K562 (cell line): Measurements from ENCODE around the gene CDT1. TPM values are rescaled to one million over a fixed set of nuclear protein-coding genes. Genes with fewer than 3 reads are reported as not detected.

Experiments used
- BMI1 ChIP-seq: fragments of 150-350 bp; IDR thresholded peaks from 2 replicates; pipeline ENCODE4 v1.6.1; 2014; ENCODE audit warnings: low read length
- CTBP1 ChIP-seq: fragments of 450-650 bp; IDR thresholded peaks from 2 replicates; pipeline ENCODE4 v1.6.1; 2016; ENCODE audit warnings: borderline replicate concordance
- CXXC5 ChIP-seq: fragments of 250-450 bp; sonication (Bioruptor Pico); IDR thresholded peaks from 2 replicates; pipeline ENCODE4 v1.8.0; 2022; ENCODE audit warnings: inconsistent platforms, mild to moderate bottlenecking, moderate library complexity
- FOXK2 ChIP-seq, 2 experiments: fragments of 450-650 bp; IDR thresholded peaks in 1 of 2; conservative IDR thresholded peaks in 1 of 2; 2 replicates each; pipeline ENCODE4 v1.6.1; 2016; ENCODE audit warnings: low read depth in 2 of 2, mild to moderate bottlenecking in 1 of 2
- NRF1 ChIP-seq, 2 experiments: fragments of 450-650 bp; IDR thresholded peaks in 1 of 2; conservative IDR thresholded peaks in 1 of 2; 2 replicates each; pipeline ENCODE4 v1.6.1; 2014; ENCODE audit warnings: mild to moderate bottlenecking in 2 of 2
- PCBP2 ChIP-seq: fragments of 200-400 bp; formaldehyde crosslinking; IDR thresholded peaks from 2 replicates; pipeline ENCODE4 v1.6.1; 2018; ENCODE audit warnings: low read length, low read depth, mild to moderate bottlenecking, moderate library complexity; ENCODE audit not compliant: poor library complexity, severe bottlenecking
- RNF2 ChIP-seq: sonication (generic); IDR thresholded peaks from 2 replicates; pipeline ENCODE4 v1.6.1; 2016
- SP1 ChIP-seq: sonication (generic); formaldehyde crosslinking; IDR thresholded peaks from 2 replicates; pipeline ENCODE4 v1.8.1; 2022; ENCODE audit warnings: mild to moderate bottlenecking, missing genetic modification reagents
- polyA plus RNA-seq, 8 experiments: library from polyadenylated mRNA; depleted of rRNA in 4 of 8; stranded (reverse) in 5 of 8; unstranded in 3 of 8; fragments of >200 nt; fragmentation: Nextera tagmentation in 2 of 8; fragmentation: Illumina TruSeq in 1 of 8; extraction: Ambion mirVana in 2 of 8; extraction: Trizol in 1 of 8; gene quantifications; 2 replicates each; pipeline versions ENCODE4 v1.2.1 to v1.2.3, GENCODE V29; 2011 to 2014; ENCODE audit warnings: inconsistent platforms in 1 of 8, missing spikeins in 1 of 8
- total RNA-seq, 7 experiments: library from RNA; depleted of rRNA in 6 of 7; stranded (reverse); fragments of >200 nt in 6 of 7; fragmentation: Illumina TruSeq in 2 of 7; extraction: Trizol in 2 of 7; gene quantifications; 2 replicates each; pipeline versions ENCODE4 v1.2.1 to v1.2.3, GENCODE V29; 2011 to 2021; ENCODE audit warnings: low replicate concordance in 1 of 7
- TF ChIP-seq, protein P1 (sequence below): fragments of 450-650 bp; IDR thresholded peaks from 2 replicates; pipeline ENCODE4 v1.7.1; 2018; ENCODE audit warnings: mild to moderate bottlenecking, low read depth; ENCODE audit not compliant: partially characterized antibody
- TF ChIP-seq, protein P2 (sequence below): sonication (generic); formaldehyde crosslinking; IDR thresholded peaks from 2 replicates; pipeline ENCODE4 v1.8.0; 2022; ENCODE audit warnings: missing genetic modification reagents, mild to moderate bottlenecking, moderate library complexity, borderline replicate concordance
- TF ChIP-seq, protein P3 (sequence below), 2 experiments: fragments of 450-650 bp in 1 of 2; sonication (generic) in 1 of 2; formaldehyde crosslinking in 1 of 2; IDR thresholded peaks; 2 replicates each; pipeline versions ENCODE4 v1.7.1 to v1.9.0; 2016 to 2022; ENCODE audit warnings: inconsistent platforms in 1 of 2, mild to moderate bottlenecking in 1 of 2, missing genetic modification reagents in 1 of 2
- TF ChIP-seq, protein P4 (sequence below): fragments of 250-450 bp; sonication (Bioruptor Pico); IDR thresholded peaks from 2 replicates; pipeline ENCODE4 v1.8.0; 2022; ENCODE audit warnings: inconsistent platforms, mild to moderate bottlenecking, moderate library complexity, borderline replicate concordance

Gene CDT1
- total and polyA plus RNA-seq, 9 of the 15 experiments (the other 6 are each of a cell fraction or from before 2014, with no cell fraction given) = 0.92 to 178 (median 14.2) TPM

DNA sequence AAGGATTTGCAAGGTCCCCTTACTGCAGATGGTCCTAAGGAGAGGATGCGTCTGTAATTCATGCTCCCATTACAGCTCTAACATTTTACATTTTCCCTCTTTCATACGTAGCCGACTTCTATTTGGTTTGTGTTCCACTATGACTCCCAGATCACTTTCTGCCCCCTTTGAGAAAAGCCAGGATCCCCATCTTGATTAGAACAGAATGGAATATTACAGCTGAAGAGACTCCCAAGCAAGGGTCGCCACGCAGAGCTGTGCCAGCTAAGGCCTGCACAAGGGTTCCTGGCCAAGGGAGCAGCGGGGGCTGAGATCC lies 3.4 kb upstream of the CDT1 start (continued):
- TF ChIP-seq, protein P1, sequence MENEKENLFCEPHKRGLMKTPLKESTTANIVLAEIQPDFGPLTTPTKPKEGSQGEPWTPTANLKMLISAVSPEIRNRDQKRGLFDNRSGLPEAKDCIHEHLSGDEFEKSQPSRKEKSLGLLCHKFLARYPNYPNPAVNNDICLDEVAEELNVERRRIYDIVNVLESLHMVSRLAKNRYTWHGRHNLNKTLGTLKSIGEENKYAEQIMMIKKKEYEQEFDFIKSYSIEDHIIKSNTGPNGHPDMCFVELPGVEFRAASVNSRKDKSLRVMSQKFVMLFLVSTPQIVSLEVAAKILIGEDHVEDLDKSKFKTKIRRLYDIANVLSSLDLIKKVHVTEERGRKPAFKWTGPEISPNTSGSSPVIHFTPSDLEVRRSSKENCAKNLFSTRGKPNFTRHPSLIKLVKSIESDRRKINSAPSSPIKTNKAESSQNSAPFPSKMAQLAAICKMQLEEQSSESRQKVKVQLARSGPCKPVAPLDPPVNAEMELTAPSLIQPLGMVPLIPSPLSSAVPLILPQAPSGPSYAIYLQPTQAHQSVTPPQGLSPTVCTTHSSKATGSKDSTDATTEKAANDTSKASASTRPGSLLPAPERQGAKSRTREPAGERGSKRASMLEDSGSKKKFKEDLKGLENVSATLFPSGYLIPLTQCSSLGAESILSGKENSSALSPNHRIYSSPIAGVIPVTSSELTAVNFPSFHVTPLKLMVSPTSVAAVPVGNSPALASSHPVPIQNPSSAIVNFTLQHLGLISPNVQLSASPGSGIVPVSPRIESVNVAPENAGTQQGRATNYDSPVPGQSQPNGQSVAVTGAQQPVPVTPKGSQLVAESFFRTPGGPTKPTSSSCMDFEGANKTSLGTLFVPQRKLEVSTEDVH = peak; percentile 8
- TF ChIP-seq BMI1 = no peak
- TF ChIP-seq CXXC5 = no peak
- TF ChIP-seq CTBP1 = peak; percentile 9; the same call in 1 of the 2 replicates
- TF ChIP-seq FOXK2 (conservative IDR thresholded peaks at IDR 0.05 in 1 of 2, IDR thresholded peaks at IDR 0.05 in 1 of 2; ENCODE audit: low read depth in 2 of 2) = peak in 1 of 2 experiments; percentile 6; a peak in 1 of 4 replicates
- TF ChIP-seq NRF1 (conservative IDR thresholded peaks at IDR 0.05 in 1 of 2, IDR thresholded peaks at IDR 0.05 in 1 of 2) = 0 out of 4 replicates have a peak, but pooled peaks of 1 of the 2 experiments have one; percentile 12
- no peak for TF ChIP-seq PCBP2
- TF ChIP-seq, protein P2, sequence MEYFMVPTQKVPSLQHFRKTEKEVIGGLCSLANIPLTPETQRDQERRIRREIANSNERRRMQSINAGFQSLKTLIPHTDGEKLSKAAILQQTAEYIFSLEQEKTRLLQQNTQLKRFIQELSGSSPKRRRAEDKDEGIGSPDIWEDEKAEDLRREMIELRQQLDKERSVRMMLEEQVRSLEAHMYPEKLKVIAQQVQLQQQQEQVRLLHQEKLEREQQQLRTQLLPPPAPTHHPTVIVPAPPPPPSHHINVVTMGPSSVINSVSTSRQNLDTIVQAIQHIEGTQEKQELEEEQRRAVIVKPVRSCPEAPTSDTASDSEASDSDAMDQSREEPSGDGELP (CRISPR knock-in tag) = peak; percentile 56; the same call in 1 of the 2 replicates
- TF ChIP-seq, protein P3, sequence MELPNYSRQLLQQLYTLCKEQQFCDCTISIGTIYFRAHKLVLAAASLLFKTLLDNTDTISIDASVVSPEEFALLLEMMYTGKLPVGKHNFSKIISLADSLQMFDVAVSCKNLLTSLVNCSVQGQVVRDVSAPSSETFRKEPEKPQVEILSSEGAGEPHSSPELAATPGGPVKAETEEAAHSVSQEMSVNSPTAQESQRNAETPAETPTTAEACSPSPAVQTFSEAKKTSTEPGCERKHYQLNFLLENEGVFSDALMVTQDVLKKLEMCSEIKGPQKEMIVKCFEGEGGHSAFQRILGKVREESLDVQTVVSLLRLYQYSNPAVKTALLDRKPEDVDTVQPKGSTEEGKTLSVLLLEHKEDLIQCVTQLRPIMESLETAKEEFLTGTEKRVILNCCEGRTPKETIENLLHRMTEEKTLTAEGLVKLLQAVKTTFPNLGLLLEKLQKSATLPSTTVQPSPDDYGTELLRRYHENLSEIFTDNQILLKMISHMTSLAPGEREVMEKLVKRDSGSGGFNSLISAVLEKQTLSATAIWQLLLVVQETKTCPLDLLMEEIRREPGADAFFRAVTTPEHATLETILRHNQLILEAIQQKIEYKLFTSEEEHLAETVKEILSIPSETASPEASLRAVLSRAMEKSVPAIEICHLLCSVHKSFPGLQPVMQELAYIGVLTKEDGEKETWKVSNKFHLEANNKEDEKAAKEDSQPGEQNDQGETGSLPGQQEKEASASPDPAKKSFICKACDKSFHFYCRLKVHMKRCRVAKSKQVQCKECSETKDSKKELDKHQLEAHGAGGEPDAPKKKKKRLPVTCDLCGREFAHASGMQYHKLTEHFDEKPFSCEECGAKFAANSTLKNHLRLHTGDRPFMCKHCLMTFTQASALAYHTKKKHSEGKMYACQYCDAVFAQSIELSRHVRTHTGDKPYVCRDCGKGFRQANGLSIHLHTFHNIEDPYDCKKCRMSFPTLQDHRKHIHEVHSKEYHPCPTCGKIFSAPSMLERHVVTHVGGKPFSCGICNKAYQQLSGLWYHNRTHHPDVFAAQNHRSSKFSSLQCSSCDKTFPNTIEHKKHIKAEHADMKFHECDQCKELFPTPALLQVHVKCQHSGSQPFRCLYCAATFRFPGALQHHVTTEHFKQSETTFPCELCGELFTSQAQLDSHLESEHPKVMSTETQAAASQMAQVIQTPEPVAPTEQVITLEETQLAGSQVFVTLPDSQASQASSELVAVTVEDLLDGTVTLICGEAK (IDR thresholded peaks at IDR 0.05) = 0 out of 2 replicates have a peak, but pooled peaks have one; percentile 58
- TF ChIP-seq, protein P3 (CRISPR knock-in tag; IDR thresholded peaks at IDR 0.05) = no peak
- TF ChIP-seq, protein P4, sequence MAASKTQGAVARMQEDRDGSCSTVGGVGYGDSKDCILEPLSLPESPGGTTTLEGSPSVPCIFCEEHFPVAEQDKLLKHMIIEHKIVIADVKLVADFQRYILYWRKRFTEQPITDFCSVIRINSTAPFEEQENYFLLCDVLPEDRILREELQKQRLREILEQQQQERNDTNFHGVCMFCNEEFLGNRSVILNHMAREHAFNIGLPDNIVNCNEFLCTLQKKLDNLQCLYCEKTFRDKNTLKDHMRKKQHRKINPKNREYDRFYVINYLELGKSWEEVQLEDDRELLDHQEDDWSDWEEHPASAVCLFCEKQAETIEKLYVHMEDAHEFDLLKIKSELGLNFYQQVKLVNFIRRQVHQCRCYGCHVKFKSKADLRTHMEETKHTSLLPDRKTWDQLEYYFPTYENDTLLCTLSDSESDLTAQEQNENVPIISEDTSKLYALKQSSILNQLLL (CRISPR knock-in tag) = no peak
- no peak for TF ChIP-seq RNF2
- 0 out of 2 replicates have a peak, but pooled peaks have one; percentile 39 for TF ChIP-seq SP1 (CRISPR knock-in tag)
